HG03280 (cell line): Measurements from ENCODE around the gene RASAL2.
"Not testable (repeated sequence)": the region's sequence is repeated elsewhere in the genome, so short reads cannot be mapped to it uniquely, and the experiment has no call there.

ENCODE experiments used
- ATAC-seq: cut with Tn5 transposase; IDR thresholded peaks from one replicate; pipeline ENCODE4 v1.9.1; 2021; ENCODE audit warnings: mild to moderate bottlenecking, moderate library complexity; ENCODE audit not compliant: unreplicated experiment

RASAL2 gene

GRCh38 chr1:178220094-178220493 lies 126.2 kb downstream of the RASAL2 start:
- no peak for ATAC-seq

DNA sequence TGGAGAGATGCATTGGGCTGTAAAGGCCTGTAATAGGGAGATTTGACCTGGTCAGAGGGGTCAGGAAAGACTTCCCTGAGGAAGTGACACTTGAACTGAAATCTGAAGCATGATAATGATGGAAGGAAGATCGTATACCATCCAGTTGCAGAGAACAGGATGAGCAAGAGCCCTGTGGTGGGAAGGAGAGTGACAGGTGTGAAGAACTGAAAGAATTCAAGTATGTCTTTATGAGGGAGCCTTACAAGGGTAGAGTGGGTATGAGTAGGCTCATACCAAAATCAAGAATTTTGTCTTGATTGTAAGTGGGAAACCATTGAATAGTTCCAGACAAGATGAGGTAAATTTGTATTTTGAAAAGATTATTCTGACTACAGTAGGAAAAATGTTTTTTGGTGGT lies 129.4 kb downstream of the RASAL2 start:
- no peak for ATAC-seq

GRCh38 chr1:178224358-178224757 lies 130.5 kb downstream of the RASAL2 start:
- no peak for ATAC-seq

DNA sequence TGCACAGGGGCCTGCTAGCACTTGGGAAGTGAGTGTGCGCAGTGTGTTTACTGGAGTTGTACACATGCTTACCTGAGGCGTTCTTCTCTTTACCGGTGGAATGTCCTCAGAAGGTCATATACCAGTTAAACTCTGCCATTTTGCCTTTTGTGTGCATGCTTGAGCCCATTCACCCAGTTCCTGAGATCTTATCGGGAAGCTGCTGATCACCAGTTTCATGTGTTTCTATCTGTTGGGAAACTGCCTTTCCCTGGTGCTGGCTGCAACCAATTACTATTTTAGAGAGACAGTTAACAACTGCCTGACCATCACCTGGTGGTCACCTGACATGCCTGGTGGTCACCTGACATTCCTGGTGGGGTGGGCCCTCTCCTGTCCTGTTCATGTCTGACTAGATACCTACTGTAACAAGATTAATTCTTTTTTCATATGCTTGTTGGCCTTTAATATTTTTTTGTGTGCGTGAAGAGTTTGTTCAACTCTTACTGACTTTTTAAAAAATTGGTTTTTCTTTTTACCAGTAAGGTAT lies 137.0 kb downstream of the RASAL2 start:
- no peak for ATAC-seq

- ATAC-seq, result no peak
Observed at GRCh38 chr1:178232108-178232507, 138.2 kb downstream of the RASAL2 start.

- no peak for ATAC-seq
Observed at GRCh38 chr1:178232949-178233348, 139.0 kb downstream of the RASAL2 start.

GRCh38 chr1:178237121-178237520 lies 143.2 kb downstream of the RASAL2 start:
- ATAC-seq, result no peak

- ATAC-seq, result no peak
Observed at GRCh38 chr1:178238722-178239510, 145.0 kb downstream of the RASAL2 start.

- no peak for ATAC-seq
Observed at GRCh38 chr1:178241057-178241456, 147.2 kb downstream of the RASAL2 start.

DNA sequence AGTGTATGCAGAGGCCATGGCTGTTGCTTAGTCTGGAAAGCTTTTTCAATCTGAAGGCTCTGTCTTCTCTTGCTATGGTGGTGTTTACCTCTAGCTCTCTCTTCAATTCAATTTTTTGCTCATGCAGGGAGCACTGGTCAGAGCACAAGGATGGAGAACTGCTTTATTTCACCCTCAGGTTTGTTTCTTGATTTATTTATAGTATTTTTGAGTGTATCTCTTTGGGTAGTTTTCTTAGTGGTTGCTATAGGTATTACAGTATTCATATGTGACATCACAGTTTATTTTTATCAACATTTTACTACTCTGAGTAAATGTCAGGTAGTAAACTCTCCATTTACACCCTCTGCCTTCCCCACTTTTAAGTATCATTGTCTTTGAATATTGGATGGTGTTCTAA lies 147.9 kb downstream of the RASAL2 start:
- ATAC-seq, result no peak

DNA sequence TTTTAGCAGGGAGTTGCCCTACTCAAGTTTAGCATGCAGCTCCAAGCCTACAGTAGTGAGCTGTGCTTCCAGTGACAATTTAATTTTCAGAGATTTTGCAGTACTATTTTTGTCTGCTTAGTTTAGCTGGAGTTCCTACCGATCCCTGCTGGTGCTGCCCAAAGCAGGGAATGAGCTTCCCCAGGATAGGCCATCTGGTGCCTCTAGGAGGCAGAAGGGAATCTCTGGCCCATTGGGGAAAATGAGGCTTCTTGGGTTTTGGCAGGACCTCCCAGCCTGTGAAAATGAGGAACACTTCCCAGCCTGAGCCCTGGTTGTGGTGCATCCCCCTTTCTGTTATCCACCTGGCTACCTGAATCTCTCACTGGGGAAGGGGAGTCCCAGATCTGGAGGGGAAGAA lies 149.2 kb downstream of the RASAL2 start:
- no peak for ATAC-seq

- ATAC-seq, result no peak
Observed at GRCh38 chr1:178243890-178244289, 150.0 kb downstream of the RASAL2 start.

DNA sequence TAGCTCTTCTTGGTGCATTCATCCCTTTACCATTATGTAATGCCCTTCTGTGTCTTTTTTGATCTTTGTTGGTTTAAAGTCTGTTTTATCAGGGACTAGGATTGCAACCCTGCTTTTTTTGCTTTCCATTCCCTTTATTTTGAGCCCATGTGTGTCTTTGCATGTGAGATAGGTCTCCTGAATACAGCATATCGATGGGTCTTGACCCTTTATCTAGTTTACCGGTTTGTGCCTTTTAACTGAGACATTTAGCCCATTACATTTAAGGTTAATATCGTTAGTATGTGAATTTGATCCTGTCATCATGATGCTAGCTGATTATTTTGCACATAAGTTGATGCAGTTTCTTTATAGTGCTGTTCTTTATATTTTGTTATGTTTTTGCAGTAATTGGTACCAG lies 154.4 kb downstream of the RASAL2 start:
- not testable (repeated sequence) for ATAC-seq

GRCh38 chr1:178253581-178253980 lies 159.7 kb downstream of the RASAL2 start:
- not testable (repeated sequence) for ATAC-seq

GRCh38 chr1:178254433-178254832 lies 160.5 kb downstream of the RASAL2 start:
- no peak for ATAC-seq

GRCh38 chr1:178258536-178258935 lies 164.6 kb downstream of the RASAL2 start:
- no peak for ATAC-seq

DNA sequence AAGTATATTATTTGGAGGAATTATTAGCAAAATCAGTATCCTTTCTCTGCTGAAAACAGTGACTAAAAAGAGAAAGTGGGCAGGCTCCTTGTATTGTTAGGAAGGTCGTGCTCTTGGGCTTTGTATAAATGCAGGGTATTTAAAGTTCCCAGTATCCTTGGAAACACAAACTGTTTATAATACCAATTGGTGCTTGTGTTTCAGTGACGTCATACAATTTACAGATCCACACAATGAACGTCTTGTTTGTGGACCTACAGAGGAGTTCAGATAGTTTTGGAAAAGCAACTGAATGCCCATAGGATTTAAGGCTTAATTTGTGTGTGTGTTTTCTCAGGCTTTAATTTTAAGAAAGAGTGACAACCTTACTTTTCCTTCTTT lies 168.2 kb downstream of the RASAL2 start:
- no peak for ATAC-seq

DNA sequence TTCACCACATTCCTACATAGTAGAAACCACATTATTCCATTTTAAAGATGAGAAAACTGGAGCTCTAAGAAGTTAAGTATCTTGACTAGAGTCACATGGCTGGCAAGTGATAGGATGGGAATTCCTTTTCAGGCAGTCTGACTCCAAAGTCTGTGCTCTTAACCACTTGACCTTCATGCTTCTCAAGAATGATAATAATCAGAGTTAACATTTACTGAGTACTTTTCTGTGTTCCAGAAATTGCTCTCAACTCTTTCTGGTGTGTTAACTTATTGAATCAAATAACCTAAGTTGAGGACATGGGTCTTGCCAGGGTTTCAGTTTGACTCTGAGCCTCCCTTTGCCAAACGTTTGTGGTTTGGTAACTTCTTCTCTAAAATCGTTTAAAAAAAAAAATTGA lies 169.4 kb downstream of the RASAL2 start:
- ATAC-seq, result no peak

GRCh38 chr1:178266113-178266512 lies 172.2 kb downstream of the RASAL2 start:
- no peak for ATAC-seq

DNA sequence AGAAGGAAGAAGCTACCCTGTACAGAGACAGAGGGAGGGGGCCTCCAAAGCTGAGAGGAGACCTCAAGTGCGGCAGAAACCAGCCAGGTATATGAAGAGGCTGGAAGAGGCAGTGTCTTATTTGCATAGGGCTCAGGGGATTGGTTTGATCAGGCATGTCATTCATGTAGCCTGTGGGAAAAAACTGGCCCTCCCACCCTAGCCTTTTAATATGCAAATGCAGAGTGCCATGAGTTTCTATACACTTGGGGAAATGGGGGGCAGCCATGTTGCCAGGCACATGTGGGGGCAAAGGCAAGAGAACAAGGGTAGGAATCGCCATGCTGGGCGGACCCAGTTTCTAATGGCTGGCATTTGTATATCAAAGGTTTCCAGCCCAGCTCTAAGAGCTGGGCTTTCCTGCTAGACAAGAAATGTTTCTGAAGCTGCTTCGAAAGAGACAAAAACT lies 172.7 kb downstream of the RASAL2 start:
- ATAC-seq, result no peak

GRCh38 chr1:178267646-178268094 lies 173.8 kb downstream of the RASAL2 start:
- ATAC-seq, result no peak

DNA sequence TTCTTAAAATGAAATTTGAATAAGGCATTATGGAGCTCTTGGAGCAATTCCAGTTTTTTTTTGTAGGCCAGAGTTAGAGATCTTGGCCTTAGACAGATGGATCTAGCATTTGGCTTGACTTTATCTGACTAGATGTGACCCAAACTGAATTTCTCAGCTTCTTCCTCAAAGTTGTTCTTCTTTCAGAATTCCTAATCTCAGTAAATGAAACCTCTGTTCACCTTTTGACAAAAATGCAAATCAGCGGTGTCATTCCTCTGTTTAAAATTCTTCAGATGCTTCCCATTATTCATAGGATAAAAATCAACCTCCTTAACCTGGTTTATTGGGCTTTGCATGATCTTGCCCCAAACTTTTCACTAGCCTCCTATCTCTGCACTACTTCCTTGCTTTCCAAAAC lies 177.6 kb downstream of the RASAL2 start:
- no peak for ATAC-seq
